Stimulated activated CD4-positive, alpha-beta T cell treated with anti-CD3 and anti-CD28 coated beads, Interleukin-1b, Interleukin-23, amount 100 ng/mL, for 4 hours (primary cell): ENCODE data around the gene GLP1R.

ENCODE experiments used
- DNase-seq, 2 donors: peaks; one replicate each; pipeline ENCODE4 v3.0.0-alpha.2; 2020; ENCODE audit warnings: low read depth in 2 of 2

The GLP1R gene

DNA sequence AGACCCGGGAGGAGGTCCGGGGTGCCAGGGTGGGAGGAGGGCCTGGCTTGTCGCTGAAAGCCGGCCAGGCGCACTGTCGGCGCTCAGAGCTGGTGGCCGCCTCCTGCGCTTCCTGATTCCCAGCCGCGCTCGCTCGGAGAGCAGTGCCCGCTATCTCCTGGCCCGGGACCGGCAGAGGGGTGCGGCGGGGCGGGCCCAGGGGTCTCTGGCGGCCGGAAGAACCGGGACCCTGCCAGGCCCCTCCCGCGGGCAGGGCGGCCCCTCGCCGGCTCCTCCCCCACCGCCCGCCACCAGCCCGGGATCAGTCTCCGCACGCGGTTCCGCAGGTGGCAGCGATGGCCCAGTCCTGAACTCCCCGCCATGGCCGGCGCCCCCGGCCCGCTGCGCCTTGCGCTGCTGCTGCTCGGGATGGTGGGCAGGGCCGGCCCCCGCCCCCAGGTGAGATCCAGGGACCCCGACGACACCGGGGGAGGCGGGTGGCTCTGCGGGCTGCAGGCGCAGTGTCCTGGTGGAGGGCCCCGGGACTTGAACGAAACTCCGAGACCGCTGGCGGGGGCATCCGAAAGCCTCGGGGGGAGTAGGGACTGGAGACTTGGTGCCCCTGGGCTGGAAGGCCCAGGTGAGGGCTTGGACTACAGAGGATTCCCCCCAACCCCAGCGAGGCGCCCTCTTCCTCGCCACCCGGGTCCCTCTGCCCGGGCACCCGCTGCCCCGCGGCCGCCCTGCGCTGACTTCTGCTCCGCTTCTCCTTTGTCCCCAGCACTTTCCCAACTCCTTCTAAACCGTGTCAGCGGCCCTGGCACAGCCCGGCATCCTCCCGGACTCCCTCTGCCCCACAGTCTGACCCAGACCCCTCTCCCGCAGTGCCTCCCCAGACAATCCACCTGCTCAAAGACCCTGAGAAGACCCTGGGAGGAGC lies at the start of gene GLP1R:
TSS of gene GLP1R (plus strand) at position 301 of the 919 bp plus-strand sequence. CDS start at position 361, 60 bp downstream.
- DNase-seq = no peak

DNA sequence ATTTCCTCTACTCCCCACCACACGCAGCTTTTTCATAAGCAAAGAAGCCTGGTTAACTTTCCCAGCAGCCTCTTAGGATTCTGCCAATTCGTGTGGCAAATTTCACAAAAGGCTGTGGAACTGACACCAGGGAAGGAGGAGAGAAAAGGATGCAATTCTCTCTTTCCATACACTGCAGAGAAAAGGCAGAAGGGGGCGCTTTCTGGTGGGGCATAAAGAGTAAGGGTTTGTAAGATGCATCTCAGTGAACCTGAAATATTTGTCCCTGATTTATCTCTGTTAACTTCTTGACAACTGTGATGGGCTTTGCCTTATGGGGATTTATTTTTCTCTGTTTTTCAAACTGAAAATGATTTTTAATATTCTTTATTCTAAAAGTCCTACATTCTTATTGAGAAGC lies 45.5 kb upstream of the GLP1R start:
- no peak for DNase-seq

GRCh38 chr6:39003492-39003891 lies 45.1 kb upstream of the GLP1R start:
- DNase-seq = no peak

DNA sequence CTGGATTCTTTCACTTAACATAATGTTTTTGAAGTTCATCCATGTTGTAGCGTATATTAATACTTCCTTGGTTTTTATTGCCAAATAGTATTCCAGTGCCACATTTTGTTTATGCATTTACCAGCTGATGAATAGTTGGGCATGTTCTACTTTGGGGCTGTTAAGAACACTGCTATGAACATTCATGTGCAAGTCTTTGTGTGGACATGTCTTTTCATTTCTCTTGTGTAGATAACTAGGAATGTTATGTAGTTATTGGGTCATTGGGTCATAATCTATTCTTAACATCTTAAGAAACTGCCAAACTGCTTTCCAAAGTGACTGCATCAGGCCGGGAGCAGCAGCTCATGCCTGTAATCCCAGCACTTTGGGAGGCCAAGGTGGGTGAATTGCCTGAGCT lies 43.8 kb upstream of the GLP1R start:
- no peak for DNase-seq

DNA sequence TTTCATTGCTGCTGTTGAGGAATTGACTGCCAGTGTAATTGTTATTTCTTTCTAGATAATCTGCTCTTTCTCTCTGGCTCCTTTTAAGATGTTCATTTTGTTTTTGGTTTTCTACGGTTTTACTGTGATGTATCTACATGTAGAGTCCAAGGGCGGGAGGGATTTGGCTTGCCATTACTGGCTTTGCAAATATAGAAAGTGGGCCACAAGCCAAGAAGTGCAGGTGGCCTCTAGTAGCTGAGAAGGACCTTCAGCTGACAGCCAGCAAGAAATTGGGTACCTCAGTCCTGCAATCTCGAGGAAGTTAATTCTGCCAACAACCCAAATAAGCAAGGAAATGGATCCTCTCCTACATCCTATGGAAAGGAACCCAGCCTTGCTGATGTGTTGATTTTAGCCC lies 42.8 kb upstream of the GLP1R start:
- no peak for DNase-seq

DNA sequence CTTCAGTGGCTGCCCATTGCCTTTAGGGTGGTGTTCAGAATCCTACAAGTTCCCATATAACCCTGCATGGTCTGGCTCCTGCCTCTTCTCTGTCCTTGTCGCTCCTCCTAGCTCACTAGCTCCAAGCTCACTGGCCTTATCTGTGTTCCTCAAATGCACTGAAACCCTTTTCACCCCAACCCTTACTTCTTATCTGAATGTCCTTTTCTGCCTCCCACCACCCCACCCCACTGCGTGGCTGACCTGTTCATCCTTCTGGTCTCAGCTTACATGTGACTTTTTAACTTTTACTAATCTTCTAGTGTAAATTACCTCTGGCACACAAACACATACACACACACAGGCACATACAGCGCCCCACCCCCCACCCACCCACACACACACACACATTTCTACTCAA lies 41.0 kb upstream of the GLP1R start:
- DNase-seq = no peak

DNA sequence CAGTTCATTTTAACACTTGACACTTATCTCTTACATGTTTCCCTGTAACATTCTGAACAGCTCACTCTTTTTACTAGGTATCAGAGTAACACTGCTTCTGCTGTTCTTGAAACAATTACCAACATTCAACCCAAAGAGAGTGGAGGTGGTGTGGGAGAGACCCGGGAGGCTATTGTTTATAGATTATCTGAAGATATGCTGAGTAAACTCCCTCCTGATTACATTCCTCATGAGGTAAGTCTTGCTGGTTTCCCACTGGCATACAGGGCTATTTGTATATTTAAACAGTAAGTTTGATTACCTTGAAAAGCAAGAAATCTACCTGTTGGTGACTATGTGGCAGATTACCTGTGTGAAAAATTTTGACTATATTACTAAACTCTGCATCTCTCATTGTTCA lies 39.8 kb upstream of the GLP1R start:
- DNase-seq = no peak

- no peak for DNase-seq
These were observed 39.1 kb upstream of the GLP1R start for GRCh38 chr6:39009476-39009875.

- no peak for DNase-seq
These were observed 31.6 kb upstream of the GLP1R start for GRCh38 chr6:39016839-39017546.

DNA sequence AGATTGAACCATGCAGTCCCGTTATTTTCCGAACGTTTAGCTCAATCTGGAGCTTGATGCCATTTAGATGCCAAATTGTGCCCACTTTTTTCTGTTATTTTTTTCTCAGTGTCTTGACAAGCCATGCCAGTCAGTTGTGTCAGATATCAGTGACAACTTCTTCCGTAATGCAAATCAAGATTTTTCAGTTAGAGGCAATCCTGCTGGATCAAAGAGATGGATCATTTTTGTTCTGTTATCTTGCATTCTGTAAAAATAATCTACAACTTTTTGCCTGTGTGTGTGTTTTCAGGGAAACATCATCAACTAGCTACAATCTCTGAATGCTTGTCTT lies 31.1 kb upstream of the GLP1R start:
- DNase-seq = no peak

DNA sequence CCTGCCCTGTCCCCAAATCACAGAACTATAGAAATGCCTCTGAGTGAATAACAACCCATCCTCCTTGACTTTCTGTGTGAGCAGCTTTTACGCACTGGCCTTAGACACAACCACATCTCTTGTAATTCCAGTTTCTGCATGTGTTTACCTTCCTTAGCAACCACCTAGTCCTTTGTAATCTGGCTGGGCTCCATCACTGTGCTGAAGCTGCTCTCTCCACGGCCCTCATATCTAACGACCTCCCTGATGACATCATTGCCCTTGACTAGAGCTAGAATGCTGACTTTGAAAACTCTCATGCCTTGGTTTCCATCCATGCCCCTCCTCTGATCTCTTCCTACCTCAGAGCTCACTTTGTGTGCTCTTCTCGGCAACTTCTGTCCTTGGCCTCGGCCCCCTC lies 30.5 kb upstream of the GLP1R start:
- no peak for DNase-seq

- DNase-seq = no peak
These were observed 28.4 kb upstream of the GLP1R start for GRCh38 chr6:39020136-39020535.

DNA sequence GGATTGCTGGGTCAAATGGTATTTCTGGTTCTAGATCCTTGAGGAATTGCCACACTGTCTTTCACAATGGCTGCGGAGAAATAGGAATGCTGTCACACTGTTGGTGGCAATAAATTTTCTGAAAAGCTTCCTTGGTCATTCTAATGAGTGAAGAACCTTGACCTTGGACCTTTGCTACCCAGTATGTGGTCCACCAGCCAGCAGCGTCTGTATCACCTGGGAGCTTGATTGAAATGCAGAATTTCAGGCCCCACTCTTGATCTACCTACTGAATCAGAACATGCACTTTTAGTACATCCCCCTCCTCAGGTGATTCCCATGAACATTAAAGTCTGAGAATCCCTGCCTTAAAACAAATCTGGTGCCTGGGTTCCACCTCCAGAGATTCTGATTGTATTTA lies 27.5 kb upstream of the GLP1R start:
- no peak for DNase-seq

- no peak for DNase-seq
These were observed 26.8 kb upstream of the GLP1R start for GRCh38 chr6:39021779-39022178.

- no peak for DNase-seq
These were observed 22.4 kb upstream of the GLP1R start for GRCh38 chr6:39026175-39026574.

GRCh38 chr6:39029156-39030011 lies 19.2 kb upstream of the GLP1R start:
- DNase-seq = peak; percentile 23 to 40

GRCh38 chr6:39035681-39036080 lies 12.9 kb upstream of the GLP1R start:
- no peak for DNase-seq

GRCh38 chr6:39037082-39037508 lies 11.5 kb upstream of the GLP1R start:
- DNase-seq = no peak

DNA sequence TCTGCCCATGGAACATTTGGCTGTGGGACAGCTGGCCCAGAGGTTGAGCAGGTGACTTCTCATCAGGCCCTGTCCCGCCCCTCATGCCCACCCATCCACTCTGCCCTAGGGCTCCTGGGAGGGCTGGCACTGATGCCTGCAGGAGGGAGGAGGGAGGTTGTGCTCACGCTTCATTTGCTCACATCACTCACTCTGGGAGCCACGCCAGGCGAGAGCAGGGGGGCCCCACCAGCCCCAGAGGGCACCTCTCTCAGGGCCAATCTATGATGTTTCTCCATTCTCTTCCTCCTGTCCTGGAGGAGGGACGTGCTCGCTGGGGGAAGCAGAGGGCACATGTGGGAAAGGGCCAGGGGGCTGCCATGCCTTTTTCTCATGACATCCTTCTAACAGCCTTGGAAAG lies 10.9 kb upstream of the GLP1R start:
- no peak for DNase-seq

- no peak for DNase-seq
These were observed 8.4 kb upstream of the GLP1R start for GRCh38 chr6:39040080-39040673.

- DNase-seq = no peak
These were observed 7.5 kb upstream of the GLP1R start for GRCh38 chr6:39041072-39041471.

GRCh38 chr6:39043776-39044175 lies 4.8 kb upstream of the GLP1R start:
- DNase-seq = no peak
